ENCODE measurements around the gene JAK3. TPM values are rescaled to one million over a fixed set of nuclear protein-coding genes. Genes with fewer than 3 reads are reported as not detected.

Gene JAK3
- total RNA-seq, 1 experiment from 2014 or later: 3.3 TPM

DNA sequence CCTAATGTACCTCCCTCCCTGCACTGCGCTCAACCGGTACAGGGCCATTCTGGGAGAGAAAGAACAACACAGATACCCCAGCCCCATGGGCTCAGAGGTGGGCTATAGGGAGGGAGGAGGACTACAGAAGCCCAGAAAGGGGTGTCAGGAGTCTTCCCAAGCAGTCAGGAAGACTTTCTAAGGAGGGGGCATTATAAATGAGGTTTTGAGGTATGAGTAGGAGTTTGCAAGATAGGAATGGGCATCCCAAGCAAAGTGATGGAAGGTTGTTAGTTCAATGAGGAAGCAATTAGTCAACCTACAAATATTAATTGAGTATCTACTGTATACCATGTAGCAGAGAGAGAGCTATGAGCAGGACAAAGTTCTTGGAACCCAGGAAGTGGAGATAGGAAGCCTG lies 59.1 kb downstream of the JAK3 start:
- peaks cover 5 to 12% of the 10 kb centered on the region in 2 experiments for H3K4me1 Mint-ChIP-seq
- peaks cover 2% of the 10 kb centered on the region for H3K27me3 Mint-ChIP-seq (ENCODE audit: low read depth)
- no peaks in the 10 kb centered on the region for H3K23me2 ChIP-seq (ENCODE audit: insufficient read length, low read depth, low read length, poor library complexity, severe bottlenecking)
- H4K5ac ChIP-seq (ENCODE audit: insufficient read length, low read depth, low read length): no peak overlapping the region
- H3K79me2 ChIP-seq (ENCODE audit: insufficient read depth, low read length): no peaks in the 10 kb centered on the region
- H4K8ac ChIP-seq (replicated peaks; ENCODE audit: insufficient read length, low read depth, low read length): no peak overlapping the region
- no peak overlapping the region for H2AK5ac ChIP-seq (ENCODE audit: insufficient read length, low read length)
- H4K91ac ChIP-seq (ENCODE audit: insufficient read length, low read depth, low read length): no peak overlapping the region
- no peak overlapping the region for H2BK15ac ChIP-seq (ENCODE audit: low read depth, low read length)
- no peak overlapping the region for H2BK120ac ChIP-seq (ENCODE audit: low read depth, low read length, poor library complexity, severe bottlenecking)
- no peak overlapping the region for H3K27ac Mint-ChIP-seq
- H2AFZ ChIP-seq (ENCODE audit: low read length): no peak overlapping the region
- H2BK20ac ChIP-seq (ENCODE audit: low read depth, low read length, poor library complexity, severe bottlenecking): no peak overlapping the region
- H3K4me3 Mint-ChIP-seq: no peak overlapping the region
- H3K18ac ChIP-seq (ENCODE audit: insufficient read length, low read depth, low read length): no peak overlapping the region
- no CpG with 5 or more reads among the region's 2 CpGs for WGBS (ENCODE audit: extremely low coverage, insufficient read length, low lambda C conversion rate)
- no peak overlapping the region for H3K27ac ChIP-seq (ENCODE audit: insufficient read length, low read depth, low read length)
- no peak overlapping the region for H3K23ac ChIP-seq (ENCODE audit: insufficient read length, low read depth, low read length)
- H3K36me3 Mint-ChIP-seq (ENCODE audit: insufficient read depth in 1 of 3, low read depth in 3 of 3): peaks cover 8 to 12% (median 9%) of the 10 kb centered on the region in 3 experiments; a peak in 5 of 7 replicates
- H3K4me1 ChIP-seq (ENCODE audit: insufficient read depth, low read length): no peaks in the 10 kb centered on the region
- H3K4me2 ChIP-seq (ENCODE audit: insufficient read depth, insufficient read length, low read length): no peak overlapping the region
- H3K9ac ChIP-seq (ENCODE audit: extremely low read depth, insufficient read length, low read length): no peak overlapping the region
- no peaks in the 10 kb centered on the region for H3K27me3 ChIP-seq (ENCODE audit: insufficient read depth, low read length)
- H3K79me1 ChIP-seq (ENCODE audit: insufficient read depth, low read depth, low read length, poor library complexity, severe bottlenecking): no peaks in the 10 kb centered on the region
- no peaks in the 10 kb centered on the region for H4K20me1 ChIP-seq (ENCODE audit: control insufficient read depth, insufficient read depth, insufficient read length)
- DNase-seq: no peak
- no peak overlapping the region for H3K56ac ChIP-seq (ENCODE audit: insufficient read length, low read depth, low read length)
- no peaks in the 10 kb centered on the region for H3K9me3 ChIP-seq (ENCODE audit: control insufficient read depth, low read depth, low read length)
- H3T11ph ChIP-seq (ENCODE audit: low read length): no peak overlapping the region
- H3K4ac ChIP-seq (ENCODE audit: low read depth, low read length): no peak overlapping the region
- H3K14ac ChIP-seq (ENCODE audit: insufficient read depth, low read length): no peak overlapping the region
- TF ChIP-seq, protein P1, sequence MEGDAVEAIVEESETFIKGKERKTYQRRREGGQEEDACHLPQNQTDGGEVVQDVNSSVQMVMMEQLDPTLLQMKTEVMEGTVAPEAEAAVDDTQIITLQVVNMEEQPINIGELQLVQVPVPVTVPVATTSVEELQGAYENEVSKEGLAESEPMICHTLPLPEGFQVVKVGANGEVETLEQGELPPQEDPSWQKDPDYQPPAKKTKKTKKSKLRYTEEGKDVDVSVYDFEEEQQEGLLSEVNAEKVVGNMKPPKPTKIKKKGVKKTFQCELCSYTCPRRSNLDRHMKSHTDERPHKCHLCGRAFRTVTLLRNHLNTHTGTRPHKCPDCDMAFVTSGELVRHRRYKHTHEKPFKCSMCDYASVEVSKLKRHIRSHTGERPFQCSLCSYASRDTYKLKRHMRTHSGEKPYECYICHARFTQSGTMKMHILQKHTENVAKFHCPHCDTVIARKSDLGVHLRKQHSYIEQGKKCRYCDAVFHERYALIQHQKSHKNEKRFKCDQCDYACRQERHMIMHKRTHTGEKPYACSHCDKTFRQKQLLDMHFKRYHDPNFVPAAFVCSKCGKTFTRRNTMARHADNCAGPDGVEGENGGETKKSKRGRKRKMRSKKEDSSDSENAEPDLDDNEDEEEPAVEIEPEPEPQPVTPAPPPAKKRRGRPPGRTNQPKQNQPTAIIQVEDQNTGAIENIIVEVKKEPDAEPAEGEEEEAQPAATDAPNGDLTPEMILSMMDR (conservative IDR thresholded peaks at IDR 0.05): no peak
- H3K9me3 Mint-ChIP-seq: no peaks in the 10 kb centered on the region
- no peak overlapping the region for H2BK5ac ChIP-seq (ENCODE audit: insufficient read length, low read length)
- H2BK12ac ChIP-seq (ENCODE audit: insufficient read length, low read depth, low read length): no peak overlapping the region
